AG04450 (cell line): Measurements from ENCODE around the gene TNFAIP8. TPM values are rescaled to one million over a fixed set of nuclear protein-coding genes. Genes with fewer than 3 reads are reported as not detected.
"Not testable (repeated sequence)": the region's sequence is repeated elsewhere in the genome, so short reads cannot be mapped to it uniquely, and the experiment has no call there.

Source experiments
- CTCF ChIA-PET: fragments of 300-600, 350-600 bp; formaldehyde crosslinking; extraction: SDS; loops from one replicate; lab custom pipeline; 2022; ENCODE audit warnings: antibody characterized with exemption, inconsistent platforms; lab: Charles Lee
- POLR2A ChIA-PET: fragments of 350-600 bp; formaldehyde crosslinking; extraction: SDS; loops from one replicate; lab custom pipeline; 2021; ENCODE audit warnings: antibody characterized with exemption, inconsistent platforms; lab: Yijun Ruan, JAX
- DNase-seq: peaks from one replicate; pipeline ENCODE4 v3.0.0-alpha.2; 2011; ENCODE audit warnings: low read depth, low spot score
- H3K27ac ChIP-seq: one replicate; pipeline ENCODE4 v1.5.1; 2012; ENCODE audit warnings: low read depth, low read length, control low read depth
- H3K27me3 ChIP-seq: one replicate; pipeline ENCODE4 v1.6.0; 2012; ENCODE audit warnings: low read length; ENCODE audit not compliant: control insufficient read depth, insufficient read depth
- H3K4me3 ChIP-seq: 2 replicates; pipeline ENCODE4 v1.5.1; 2011; ENCODE audit warnings: mild to moderate bottlenecking, low read depth, low read length, control low read depth
- H3K9me3 ChIP-seq: 2 replicates; pipeline ENCODE4 v1.5.1; 2012; ENCODE audit warnings: low read length; ENCODE audit not compliant: control insufficient read depth, insufficient read depth
- CTCF ChIP-seq: IDR thresholded peaks from 2 replicates; pipeline ENCODE4 v1.5.1; 2011; ENCODE audit warnings: low read depth, low read length, control low read depth, inconsistent platforms
- polyA plus RNA-seq: library from polyadenylated mRNA; depleted of rRNA; stranded (reverse); fragments of >200 nt; gene quantifications from 2 replicates; pipeline ENCODE4 v1.2.3, GENCODE V29; 2011

Gene TNFAIP8
- polyA plus RNA-seq, 1 experiment = 56.4 TPM

- Histone ChIP-seq H3K9me3 (no peaks in the 10 kb centered on the region), H3K27ac (no peak overlapping the region), H3K27me3 (peaks cover 4% of the 10 kb centered on the region), H3K4me3 (no peak overlapping the region)
- CTCF ChIA-PET = interaction anchor here (1.3 to 3.0 kb wide), 4 partner anchors 17 to 430 kb away, joined by 3 to 26 read pairs (median 11); partner anchors contain the start of gene DTWD2
- no peak for DNase-seq
- POLR2A ChIA-PET = no interaction called here
- no peak for TF ChIP-seq CTCF
Measured at GRCh38 chr5:119417891-119418605, 62.2 kb downstream of the TNFAIP8 start.

GRCh38 chr5:119418606-119419100, 62.8 kb downstream of the TNFAIP8 start:
- Histone ChIP-seq H3K27me3 (peaks cover 4% of the 10 kb centered on the region), H3K4me3 (no peak overlapping the region), H3K9me3 (no peaks in the 10 kb centered on the region), H3K27ac (peak overlapping the region; percentile 31)
- TF ChIP-seq CTCF = no peak
- ChIA-PET CTCF (interaction anchor here (1.3 to 3.0 kb wide), 3 partner anchors 17 to 431 kb away, joined by 3 to 26 read pairs (median 12); partner anchors contain the start of gene DTWD2), POLR2A (no interaction called here)
- no peak for DNase-seq

GRCh38 chr5:119420169-119420568, 64.3 kb downstream of the TNFAIP8 start:
- DNase-seq = no peak
- ChIA-PET CTCF (no interaction called here), POLR2A (no interaction called here)
- no peak for TF ChIP-seq CTCF
- H3K27ac ChIP-seq = no peak overlapping the region
- H3K4me3 ChIP-seq = no peak overlapping the region
- peaks cover 11% of the 10 kb centered on the region for H3K27me3 ChIP-seq
- no peaks in the 10 kb centered on the region for H3K9me3 ChIP-seq

GRCh38 chr5:119426057-119426456, 70.2 kb downstream of the TNFAIP8 start:
- no peak for DNase-seq
- no peak overlapping the region for H3K4me3 ChIP-seq
- ChIA-PET CTCF (interaction anchor here (1.0 to 1.5 kb wide), 2 partner anchors 9 to 14 kb away, joined by 4 to 5 read pairs; no protein-coding TSS in a partner anchor), POLR2A (no interaction called here)
- no peak for TF ChIP-seq CTCF
- no peaks in the 10 kb centered on the region for H3K9me3 ChIP-seq
- H3K27ac ChIP-seq = no peak overlapping the region
- peaks cover 11% of the 10 kb centered on the region for H3K27me3 ChIP-seq

DNA sequence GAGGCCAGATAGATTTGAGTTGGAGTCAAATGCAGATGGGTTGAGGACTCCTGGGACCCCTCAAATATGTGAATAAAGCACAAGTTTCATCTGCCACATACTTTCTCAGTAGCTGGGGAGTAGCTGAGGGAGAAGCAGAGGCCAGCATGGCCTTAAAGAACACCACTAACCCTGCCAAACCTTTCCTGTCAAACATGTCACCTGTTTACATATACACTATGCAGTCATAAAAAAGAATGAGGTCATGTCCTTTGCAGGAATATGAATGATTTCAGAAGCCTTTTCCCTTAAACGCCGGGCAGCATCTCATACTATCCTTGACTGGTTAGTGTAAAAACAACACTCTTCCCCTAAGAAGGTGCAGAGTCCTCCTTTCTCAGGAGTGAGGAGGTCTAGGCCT, 71.2 kb downstream of the TNFAIP8 start:
- no peak for TF ChIP-seq CTCF
- H3K9me3 ChIP-seq = no peaks in the 10 kb centered on the region
- POLR2A ChIA-PET = no interaction called here
- DNase-seq = no peak
- CTCF ChIA-PET = interaction anchor here (1.5 kb wide), 1 partner anchor 15 kb away, joined by 4 read pairs; no protein-coding TSS in a partner anchor
- peaks cover 12% of the 10 kb centered on the region for H3K27me3 ChIP-seq
- no peak overlapping the region for H3K4me3 ChIP-seq
- no peak overlapping the region for H3K27ac ChIP-seq

DNA sequence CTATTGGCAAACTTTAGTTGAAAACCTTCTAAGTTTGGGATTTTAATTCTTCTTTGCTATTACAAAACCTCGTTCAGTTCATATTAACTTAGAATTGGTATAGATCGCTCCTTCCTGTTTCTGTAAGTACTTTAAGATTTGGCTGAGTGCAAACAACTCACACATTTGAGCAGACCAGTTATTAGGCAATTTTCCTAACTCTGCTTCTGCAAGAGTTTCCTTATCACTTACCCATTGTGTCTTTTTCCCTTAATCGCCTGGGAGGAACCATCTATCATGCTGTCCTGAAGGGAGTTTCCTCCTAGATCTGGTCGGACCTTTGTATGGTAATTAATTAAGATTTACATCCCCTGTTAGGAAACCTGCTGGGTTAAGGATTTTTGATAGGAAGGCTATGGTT, 71.8 kb downstream of the TNFAIP8 start:
- POLR2A ChIA-PET, H3K4me3 ChIP-seq, DNase-seq: not testable (repeated sequence)

GRCh38 chr5:119428166-119428565, 72.3 kb downstream of the TNFAIP8 start:
- H3K4me3 ChIP-seq, H3K27me3 ChIP-seq, H3K9me3 ChIP-seq, DNase-seq, POLR2A ChIA-PET, CTCF ChIA-PET, H3K27ac ChIP-seq: not testable (repeated sequence)

More for the DNA sequence above, 71.8 kb downstream of the TNFAIP8 start:
- CTCF ChIA-PET, H3K27ac ChIP-seq, H3K9me3 ChIP-seq, H3K27me3 ChIP-seq: not testable (repeated sequence)
